WTC11 (cell line): ENCODE measurements around the gene SLC7A8. TPM values are rescaled to one million over a fixed set of nuclear protein-coding genes. Genes with fewer than 3 reads are reported as not detected.

Experiments
- ATAC-seq: fragments of 200-7000 bp; cut with Tn5 transposase; 2 replicates; pipeline ENCODE4 v1.10.0; 2021; ENCODE audit warnings: mild to moderate bottlenecking, moderate library complexity
- CTCF ChIA-PET: fragments of 300-600 bp; sonication (Branson Sonifier 250); formaldehyde crosslinking; loops from one replicate; lab custom pipeline; 2021; ENCODE audit warnings: antibody characterized with exemption; lab: Charles Lee
- POLR2A ChIA-PET: fragments of 350-600 bp; sonication (Branson Sonifier 250); formaldehyde crosslinking; loops from one replicate; lab custom pipeline; 2021; ENCODE audit warnings: antibody characterized with exemption; lab: Charles Lee
- DNase-seq: peaks from one replicate; pipeline ENCODE4 v3.0.0; 2021; ENCODE audit warnings: low spot score
- H3K27ac Mint-ChIP-seq: 2 replicates; pipeline ENCODE4 v1.8.0; 2021; ENCODE audit warnings: mixed read lengths
- H3K27me3 Mint-ChIP-seq: 2 replicates; pipeline ENCODE4 v1.8.0; 2021; ENCODE audit warnings: low read depth, mild to moderate bottlenecking, moderate library complexity, mixed read lengths
- H3K36me3 Mint-ChIP-seq: 2 replicates; pipeline ENCODE4 v1.8.0; 2021; ENCODE audit warnings: mixed read lengths
- H3K4me1 Mint-ChIP-seq: 2 replicates; pipeline ENCODE4 v1.8.0; 2022; ENCODE audit warnings: mixed read lengths
- H3K4me3 Mint-ChIP-seq: 2 replicates; pipeline ENCODE4 v1.8.0; 2021; ENCODE audit warnings: mild to moderate bottlenecking, moderate library complexity, mixed read lengths
- H3K9me3 Mint-ChIP-seq: 2 replicates; pipeline ENCODE4 v1.8.0; 2021; ENCODE audit warnings: mixed read lengths
- EMX1 ChIP-seq: fragments of 250-450 bp; sonication (Bioruptor Pico); IDR thresholded peaks from 2 replicates; pipeline ENCODE4 v1.8.0; 2021; ENCODE audit warnings: mild to moderate bottlenecking
- HMGA2 ChIP-seq: fragments of 250-450 bp; sonication (Bioruptor Pico); IDR thresholded peaks from 2 replicates; pipeline ENCODE4 v1.4.0; 2021; ENCODE audit warnings: mild to moderate bottlenecking, moderate library complexity
- ZNF423 ChIP-seq: fragments of 250-450 bp; sonication (Bioruptor Pico); IDR thresholded peaks from 2 replicates; pipeline ENCODE4 v2.1.2; 2022; ENCODE audit warnings: mild to moderate bottlenecking, moderate library complexity
- total RNA-seq: library from RNA; stranded (reverse); gene quantifications from 3 replicates; pipeline ENCODE4 v1.2.3, GENCODE V29; 2021
- TF ChIP-seq, protein P1 (sequence below): fragments of 250-450 bp; sonication (Bioruptor Pico); IDR thresholded peaks from 2 replicates; pipeline ENCODE4 v1.9.0; 2021; ENCODE audit warnings: moderate library complexity, mild to moderate bottlenecking, inconsistent platforms, borderline replicate concordance
- TF ChIP-seq, protein P2 (sequence below): sonication (generic); formaldehyde crosslinking; IDR thresholded peaks from 2 replicates; pipeline ENCODE4 v1.8.1; 2023; ENCODE audit warnings: mild to moderate bottlenecking, missing genetic modification reagents, moderate library complexity
- TF ChIP-seq, protein P3 (sequence below): sonication (generic); formaldehyde crosslinking; IDR thresholded peaks from 2 replicates; pipeline ENCODE4 v1.8.1; 2022; ENCODE audit warnings: mild to moderate bottlenecking, moderate library complexity, missing genetic modification reagents
- TF ChIP-seq, protein P4 (sequence below): sonication (generic); formaldehyde crosslinking; IDR thresholded peaks from 2 replicates; pipeline ENCODE4 v1.8.1; 2022; ENCODE audit warnings: low read depth, mild to moderate bottlenecking, moderate library complexity, missing genetic modification reagents, borderline replicate concordance
- TF ChIP-seq, protein P5 (sequence below): sonication (generic); formaldehyde crosslinking; IDR thresholded peaks from 2 replicates; pipeline ENCODE4 v1.8.0; 2022; ENCODE audit warnings: mild to moderate bottlenecking, missing genetic modification reagents
- TF ChIP-seq, protein P6 (sequence below): sonication (generic); formaldehyde crosslinking; IDR thresholded peaks from 2 replicates; pipeline ENCODE4 v1.8.1; 2023; ENCODE audit warnings: mild to moderate bottlenecking, missing genetic modification reagents, moderate library complexity
- TF ChIP-seq, protein P7 (sequence below): fragments of 250-450 bp; sonication (Bioruptor Pico); IDR thresholded peaks from 2 replicates; pipeline ENCODE4 v2.1.2; 2022; ENCODE audit warnings: mild to moderate bottlenecking, moderate library complexity
- TF ChIP-seq, protein P8 (sequence below): fragments of 250-450 bp; sonication (Bioruptor Pico); IDR thresholded peaks from 2 replicates; pipeline ENCODE4 v1.9.0; 2021; ENCODE audit warnings: mild to moderate bottlenecking, borderline replicate concordance
- TF ChIP-seq, protein P9 (sequence below): sonication (generic); formaldehyde crosslinking; IDR thresholded peaks from 2 replicates; pipeline ENCODE4 v1.8.0; 2023; ENCODE audit warnings: missing genetic modification reagents, mild to moderate bottlenecking, borderline replicate concordance
- TF ChIP-seq, protein P10 (sequence below): sonication (generic); formaldehyde crosslinking; IDR thresholded peaks from 2 replicates; pipeline ENCODE4 v1.8.1; 2022; ENCODE audit warnings: low read depth, missing genetic modification reagents, borderline replicate concordance

Gene SLC7A8
- total RNA-seq, 1 experiment from 2014 or later = 207 TPM

DNA sequence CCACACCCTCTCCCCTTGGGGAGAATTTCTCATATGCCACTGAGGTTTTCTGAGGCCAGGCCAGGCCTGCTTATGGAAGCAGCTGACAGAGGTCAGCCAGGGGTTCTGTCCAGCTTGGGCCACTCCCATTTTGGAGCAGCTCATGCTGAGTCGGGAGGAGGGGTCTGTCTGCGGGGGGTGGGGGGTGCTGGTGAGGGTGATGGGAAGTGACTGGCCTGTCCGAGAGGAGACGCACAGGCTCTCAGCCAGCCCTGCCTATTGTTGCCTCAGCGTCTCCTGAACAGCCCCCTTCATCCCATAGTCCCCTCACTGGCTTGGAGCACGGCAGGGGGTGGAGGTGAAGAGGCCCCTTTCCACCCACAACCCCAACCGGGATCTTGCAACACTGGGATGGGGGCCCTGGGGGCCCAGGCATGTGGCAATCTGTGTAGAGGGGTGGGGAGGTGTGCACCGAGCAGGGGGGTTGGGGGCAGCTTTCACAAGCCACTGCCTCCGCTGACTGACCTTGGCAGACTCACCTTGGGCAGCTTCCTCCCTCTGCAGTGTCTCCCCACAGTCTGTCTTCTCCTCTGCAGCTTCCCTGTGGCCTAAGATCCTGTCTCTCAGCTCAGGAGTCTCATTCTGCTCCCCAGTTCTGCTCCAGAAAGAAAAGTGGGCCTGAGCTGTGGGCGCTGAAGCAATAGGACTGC, 69.9 kb downstream of the SLC7A8 start (continued):
- TF ChIP-seq, protein P1, sequence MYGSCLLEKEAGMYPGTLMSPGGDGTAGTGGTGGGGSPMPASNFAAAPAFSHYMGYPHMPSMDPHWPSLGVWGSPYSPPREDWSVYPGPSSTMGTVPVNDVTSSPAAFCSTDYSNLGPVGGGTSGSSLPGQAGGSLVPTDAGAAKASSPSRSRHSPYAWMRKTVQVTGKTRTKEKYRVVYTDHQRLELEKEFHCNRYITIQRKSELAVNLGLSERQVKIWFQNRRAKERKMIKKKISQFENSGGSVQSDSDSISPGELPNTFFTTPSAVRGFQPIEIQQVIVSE = no peak
- no peak for TF ChIP-seq EMX1 (CRISPR knock-in tag)
- no peak for TF ChIP-seq HMGA2 (CRISPR knock-in tag)
- TF ChIP-seq, protein P2, sequence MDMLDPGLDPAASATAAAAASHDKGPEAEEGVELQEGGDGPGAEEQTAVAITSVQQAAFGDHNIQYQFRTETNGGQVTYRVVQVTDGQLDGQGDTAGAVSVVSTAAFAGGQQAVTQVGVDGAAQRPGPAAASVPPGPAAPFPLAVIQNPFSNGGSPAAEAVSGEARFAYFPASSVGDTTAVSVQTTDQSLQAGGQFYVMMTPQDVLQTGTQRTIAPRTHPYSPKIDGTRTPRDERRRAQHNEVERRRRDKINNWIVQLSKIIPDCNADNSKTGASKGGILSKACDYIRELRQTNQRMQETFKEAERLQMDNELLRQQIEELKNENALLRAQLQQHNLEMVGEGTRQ (CRISPR knock-in tag) = no peak
- TF ChIP-seq, protein P3, sequence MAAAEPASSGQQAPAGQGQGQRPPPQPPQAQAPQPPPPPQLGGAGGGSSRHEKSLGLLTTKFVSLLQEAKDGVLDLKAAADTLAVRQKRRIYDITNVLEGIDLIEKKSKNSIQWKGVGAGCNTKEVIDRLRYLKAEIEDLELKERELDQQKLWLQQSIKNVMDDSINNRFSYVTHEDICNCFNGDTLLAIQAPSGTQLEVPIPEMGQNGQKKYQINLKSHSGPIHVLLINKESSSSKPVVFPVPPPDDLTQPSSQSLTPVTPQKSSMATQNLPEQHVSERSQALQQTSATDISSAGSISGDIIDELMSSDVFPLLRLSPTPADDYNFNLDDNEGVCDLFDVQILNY (CRISPR knock-in tag) = no peak

DNA sequence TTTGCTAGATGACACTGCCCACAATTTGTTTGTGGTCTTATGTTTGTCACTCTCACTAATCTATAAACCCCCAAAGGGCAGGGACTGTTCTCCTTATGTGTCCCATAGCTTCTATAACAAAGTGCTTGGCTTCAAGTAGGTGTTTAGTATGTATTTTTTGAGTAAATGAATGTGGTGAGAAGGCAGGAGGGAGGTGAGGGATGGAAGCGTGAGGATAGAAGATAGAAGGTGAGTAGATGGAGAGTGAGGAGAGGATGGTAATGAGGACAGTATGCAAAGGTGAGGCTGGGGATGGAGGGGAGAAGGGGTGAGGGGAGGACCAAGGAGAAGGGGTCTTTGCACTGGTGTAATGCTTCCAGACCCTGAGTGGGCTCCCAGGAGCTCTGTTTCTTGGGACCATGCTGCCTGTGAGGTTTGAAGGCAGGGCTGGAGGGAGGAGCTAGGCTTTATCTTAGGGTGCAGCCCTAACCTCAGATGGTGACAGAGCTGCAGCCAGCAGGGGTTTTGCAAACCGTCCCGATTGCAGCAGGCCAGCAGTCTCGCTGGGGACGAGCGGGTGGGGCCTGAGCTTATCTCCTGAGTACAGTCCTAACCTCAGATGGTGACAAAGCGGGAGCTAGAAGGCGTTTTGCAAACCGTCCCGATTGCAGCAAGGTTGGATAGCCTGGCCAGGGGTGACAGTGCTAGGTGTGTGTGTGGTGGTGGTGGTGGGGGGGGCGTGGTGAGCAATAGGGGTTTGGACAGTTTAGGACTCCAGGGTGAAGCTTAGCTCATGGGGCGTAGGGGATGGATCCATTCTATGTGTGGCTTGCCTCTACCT, 70.9 kb downstream of the SLC7A8 start:
- Mint-ChIP-seq H3K27ac (no peak overlapping the region), H3K36me3 (peaks cover 4% of the 10 kb centered on the region; the same call in 1 of the 2 replicates), H3K27me3 (peaks cover 24% of the 10 kb centered on the region), H3K4me3 (0 out of 2 replicates have a peak overlapping the region, but pooled peaks have one; percentile 14), H3K4me1 (peaks cover 20% of the 10 kb centered on the region), H3K9me3 (no peaks in the 10 kb centered on the region)
- ATAC-seq (no peak), DNase-seq (no peak)
- ChIA-PET POLR2A (interaction anchor here (0.7 to 2.6 kb wide), 2 partner anchors 18 to 235 kb away, joined by 3 to 7 read pairs; partner anchors contain the start of genes ACIN1 and C14orf119), CTCF (interaction anchor here (0.8 to 5.1 kb wide), 13 partner anchors 8 to 209 kb away, joined by 3 to 43 read pairs (median 4); partner anchors contain the start of genes ACIN1, C14orf119, CIROP and PABPN1)
- TF ChIP-seq, protein P4, sequence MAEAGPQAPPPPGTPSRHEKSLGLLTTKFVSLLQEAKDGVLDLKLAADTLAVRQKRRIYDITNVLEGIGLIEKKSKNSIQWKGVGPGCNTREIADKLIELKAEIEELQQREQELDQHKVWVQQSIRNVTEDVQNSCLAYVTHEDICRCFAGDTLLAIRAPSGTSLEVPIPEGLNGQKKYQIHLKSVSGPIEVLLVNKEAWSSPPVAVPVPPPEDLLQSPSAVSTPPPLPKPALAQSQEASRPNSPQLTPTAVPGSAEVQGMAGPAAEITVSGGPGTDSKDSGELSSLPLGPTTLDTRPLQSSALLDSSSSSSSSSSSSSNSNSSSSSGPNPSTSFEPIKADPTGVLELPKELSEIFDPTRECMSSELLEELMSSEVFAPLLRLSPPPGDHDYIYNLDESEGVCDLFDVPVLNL = no peak
- TF ChIP-seq ZNF423 (CRISPR knock-in tag) = no peak
- TF ChIP-seq, protein P5, sequence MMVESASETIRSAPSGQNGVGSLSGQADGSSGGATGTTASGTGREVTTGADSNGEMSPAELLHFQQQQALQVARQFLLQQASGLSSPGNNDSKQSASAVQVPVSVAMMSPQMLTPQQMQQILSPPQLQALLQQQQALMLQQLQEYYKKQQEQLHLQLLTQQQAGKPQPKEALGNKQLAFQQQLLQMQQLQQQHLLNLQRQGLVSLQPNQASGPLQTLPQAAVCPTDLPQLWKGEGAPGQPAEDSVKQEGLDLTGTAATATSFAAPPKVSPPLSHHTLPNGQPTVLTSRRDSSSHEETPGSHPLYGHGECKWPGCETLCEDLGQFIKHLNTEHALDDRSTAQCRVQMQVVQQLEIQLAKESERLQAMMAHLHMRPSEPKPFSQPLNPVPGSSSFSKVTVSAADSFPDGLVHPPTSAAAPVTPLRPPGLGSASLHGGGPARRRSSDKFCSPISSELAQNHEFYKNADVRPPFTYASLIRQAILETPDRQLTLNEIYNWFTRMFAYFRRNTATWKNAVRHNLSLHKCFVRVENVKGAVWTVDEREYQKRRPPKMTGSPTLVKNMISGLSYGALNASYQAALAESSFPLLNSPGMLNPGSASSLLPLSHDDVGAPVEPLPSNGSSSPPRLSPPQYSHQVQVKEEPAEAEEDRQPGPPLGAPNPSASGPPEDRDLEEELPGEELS (CRISPR knock-in tag) = no peak
- TF ChIP-seq, protein P6, sequence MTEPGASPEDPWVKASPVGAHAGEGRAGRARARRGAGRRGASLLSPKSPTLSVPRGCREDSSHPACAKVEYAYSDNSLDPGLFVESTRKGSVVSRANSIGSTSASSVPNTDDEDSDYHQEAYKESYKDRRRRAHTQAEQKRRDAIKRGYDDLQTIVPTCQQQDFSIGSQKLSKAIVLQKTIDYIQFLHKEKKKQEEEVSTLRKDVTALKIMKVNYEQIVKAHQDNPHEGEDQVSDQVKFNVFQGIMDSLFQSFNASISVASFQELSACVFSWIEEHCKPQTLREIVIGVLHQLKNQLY = no peak
- TF ChIP-seq, protein P7, sequence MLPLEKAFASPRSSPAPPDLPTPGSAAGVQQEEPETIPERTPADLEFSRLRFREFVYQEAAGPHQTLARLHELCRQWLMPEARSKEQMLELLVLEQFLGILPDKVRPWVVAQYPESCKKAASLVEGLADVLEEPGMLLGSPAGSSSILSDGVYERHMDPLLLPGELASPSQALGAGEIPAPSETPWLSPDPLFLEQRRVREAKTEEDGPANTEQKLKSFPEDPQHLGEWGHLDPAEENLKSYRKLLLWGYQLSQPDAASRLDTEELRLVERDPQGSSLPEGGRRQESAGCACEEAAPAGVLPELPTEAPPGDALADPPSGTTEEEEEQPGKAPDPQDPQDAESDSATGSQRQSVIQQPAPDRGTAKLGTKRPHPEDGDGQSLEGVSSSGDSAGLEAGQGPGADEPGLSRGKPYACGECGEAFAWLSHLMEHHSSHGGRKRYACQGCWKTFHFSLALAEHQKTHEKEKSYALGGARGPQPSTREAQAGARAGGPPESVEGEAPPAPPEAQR (CRISPR knock-in tag) = no peak
- TF ChIP-seq, protein P8, sequence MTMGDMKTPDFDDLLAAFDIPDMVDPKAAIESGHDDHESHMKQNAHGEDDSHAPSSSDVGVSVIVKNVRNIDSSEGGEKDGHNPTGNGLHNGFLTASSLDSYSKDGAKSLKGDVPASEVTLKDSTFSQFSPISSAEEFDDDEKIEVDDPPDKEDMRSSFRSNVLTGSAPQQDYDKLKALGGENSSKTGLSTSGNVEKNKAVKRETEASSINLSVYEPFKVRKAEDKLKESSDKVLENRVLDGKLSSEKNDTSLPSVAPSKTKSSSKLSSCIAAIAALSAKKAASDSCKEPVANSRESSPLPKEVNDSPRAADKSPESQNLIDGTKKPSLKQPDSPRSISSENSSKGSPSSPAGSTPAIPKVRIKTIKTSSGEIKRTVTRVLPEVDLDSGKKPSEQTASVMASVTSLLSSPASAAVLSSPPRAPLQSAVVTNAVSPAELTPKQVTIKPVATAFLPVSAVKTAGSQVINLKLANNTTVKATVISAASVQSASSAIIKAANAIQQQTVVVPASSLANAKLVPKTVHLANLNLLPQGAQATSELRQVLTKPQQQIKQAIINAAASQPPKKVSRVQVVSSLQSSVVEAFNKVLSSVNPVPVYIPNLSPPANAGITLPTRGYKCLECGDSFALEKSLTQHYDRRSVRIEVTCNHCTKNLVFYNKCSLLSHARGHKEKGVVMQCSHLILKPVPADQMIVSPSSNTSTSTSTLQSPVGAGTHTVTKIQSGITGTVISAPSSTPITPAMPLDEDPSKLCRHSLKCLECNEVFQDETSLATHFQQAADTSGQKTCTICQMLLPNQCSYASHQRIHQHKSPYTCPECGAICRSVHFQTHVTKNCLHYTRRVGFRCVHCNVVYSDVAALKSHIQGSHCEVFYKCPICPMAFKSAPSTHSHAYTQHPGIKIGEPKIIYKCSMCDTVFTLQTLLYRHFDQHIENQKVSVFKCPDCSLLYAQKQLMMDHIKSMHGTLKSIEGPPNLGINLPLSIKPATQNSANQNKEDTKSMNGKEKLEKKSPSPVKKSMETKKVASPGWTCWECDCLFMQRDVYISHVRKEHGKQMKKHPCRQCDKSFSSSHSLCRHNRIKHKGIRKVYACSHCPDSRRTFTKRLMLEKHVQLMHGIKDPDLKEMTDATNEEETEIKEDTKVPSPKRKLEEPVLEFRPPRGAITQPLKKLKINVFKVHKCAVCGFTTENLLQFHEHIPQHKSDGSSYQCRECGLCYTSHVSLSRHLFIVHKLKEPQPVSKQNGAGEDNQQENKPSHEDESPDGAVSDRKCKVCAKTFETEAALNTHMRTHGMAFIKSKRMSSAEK (CRISPR knock-in tag) = no peak
- TF ChIP-seq, protein P9, sequence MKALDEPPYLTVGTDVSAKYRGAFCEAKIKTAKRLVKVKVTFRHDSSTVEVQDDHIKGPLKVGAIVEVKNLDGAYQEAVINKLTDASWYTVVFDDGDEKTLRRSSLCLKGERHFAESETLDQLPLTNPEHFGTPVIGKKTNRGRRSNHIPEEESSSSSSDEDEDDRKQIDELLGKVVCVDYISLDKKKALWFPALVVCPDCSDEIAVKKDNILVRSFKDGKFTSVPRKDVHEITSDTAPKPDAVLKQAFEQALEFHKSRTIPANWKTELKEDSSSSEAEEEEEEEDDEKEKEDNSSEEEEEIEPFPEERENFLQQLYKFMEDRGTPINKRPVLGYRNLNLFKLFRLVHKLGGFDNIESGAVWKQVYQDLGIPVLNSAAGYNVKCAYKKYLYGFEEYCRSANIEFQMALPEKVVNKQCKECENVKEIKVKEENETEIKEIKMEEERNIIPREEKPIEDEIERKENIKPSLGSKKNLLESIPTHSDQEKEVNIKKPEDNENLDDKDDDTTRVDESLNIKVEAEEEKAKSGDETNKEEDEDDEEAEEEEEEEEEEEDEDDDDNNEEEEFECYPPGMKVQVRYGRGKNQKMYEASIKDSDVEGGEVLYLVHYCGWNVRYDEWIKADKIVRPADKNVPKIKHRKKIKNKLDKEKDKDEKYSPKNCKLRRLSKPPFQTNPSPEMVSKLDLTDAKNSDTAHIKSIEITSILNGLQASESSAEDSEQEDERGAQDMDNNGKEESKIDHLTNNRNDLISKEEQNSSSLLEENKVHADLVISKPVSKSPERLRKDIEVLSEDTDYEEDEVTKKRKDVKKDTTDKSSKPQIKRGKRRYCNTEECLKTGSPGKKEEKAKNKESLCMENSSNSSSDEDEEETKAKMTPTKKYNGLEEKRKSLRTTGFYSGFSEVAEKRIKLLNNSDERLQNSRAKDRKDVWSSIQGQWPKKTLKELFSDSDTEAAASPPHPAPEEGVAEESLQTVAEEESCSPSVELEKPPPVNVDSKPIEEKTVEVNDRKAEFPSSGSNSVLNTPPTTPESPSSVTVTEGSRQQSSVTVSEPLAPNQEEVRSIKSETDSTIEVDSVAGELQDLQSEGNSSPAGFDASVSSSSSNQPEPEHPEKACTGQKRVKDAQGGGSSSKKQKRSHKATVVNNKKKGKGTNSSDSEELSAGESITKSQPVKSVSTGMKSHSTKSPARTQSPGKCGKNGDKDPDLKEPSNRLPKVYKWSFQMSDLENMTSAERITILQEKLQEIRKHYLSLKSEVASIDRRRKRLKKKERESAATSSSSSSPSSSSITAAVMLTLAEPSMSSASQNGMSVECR (CRISPR knock-in tag) = no peak
- TF ChIP-seq, protein P10, sequence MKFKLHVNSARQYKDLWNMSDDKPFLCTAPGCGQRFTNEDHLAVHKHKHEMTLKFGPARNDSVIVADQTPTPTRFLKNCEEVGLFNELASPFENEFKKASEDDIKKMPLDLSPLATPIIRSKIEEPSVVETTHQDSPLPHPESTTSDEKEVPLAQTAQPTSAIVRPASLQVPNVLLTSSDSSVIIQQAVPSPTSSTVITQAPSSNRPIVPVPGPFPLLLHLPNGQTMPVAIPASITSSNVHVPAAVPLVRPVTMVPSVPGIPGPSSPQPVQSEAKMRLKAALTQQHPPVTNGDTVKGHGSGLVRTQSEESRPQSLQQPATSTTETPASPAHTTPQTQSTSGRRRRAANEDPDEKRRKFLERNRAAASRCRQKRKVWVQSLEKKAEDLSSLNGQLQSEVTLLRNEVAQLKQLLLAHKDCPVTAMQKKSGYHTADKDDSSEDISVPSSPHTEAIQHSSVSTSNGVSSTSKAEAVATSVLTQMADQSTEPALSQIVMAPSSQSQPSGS = no peak
